GM18868 (cell line): ENCODE results near the gene TGM1.
"Not testable (repeated sequence)": the region's sequence is repeated elsewhere in the genome, so short reads cannot be mapped to it uniquely, and the experiment has no call there.

Source experiments
- ATAC-seq: cut with Tn5 transposase; IDR thresholded peaks from one replicate; pipeline ENCODE4 v1.9.1; 2021; ENCODE audit warnings: mild to moderate bottlenecking, moderate library complexity; ENCODE audit not compliant: unreplicated experiment

TGM1 gene

DNA sequence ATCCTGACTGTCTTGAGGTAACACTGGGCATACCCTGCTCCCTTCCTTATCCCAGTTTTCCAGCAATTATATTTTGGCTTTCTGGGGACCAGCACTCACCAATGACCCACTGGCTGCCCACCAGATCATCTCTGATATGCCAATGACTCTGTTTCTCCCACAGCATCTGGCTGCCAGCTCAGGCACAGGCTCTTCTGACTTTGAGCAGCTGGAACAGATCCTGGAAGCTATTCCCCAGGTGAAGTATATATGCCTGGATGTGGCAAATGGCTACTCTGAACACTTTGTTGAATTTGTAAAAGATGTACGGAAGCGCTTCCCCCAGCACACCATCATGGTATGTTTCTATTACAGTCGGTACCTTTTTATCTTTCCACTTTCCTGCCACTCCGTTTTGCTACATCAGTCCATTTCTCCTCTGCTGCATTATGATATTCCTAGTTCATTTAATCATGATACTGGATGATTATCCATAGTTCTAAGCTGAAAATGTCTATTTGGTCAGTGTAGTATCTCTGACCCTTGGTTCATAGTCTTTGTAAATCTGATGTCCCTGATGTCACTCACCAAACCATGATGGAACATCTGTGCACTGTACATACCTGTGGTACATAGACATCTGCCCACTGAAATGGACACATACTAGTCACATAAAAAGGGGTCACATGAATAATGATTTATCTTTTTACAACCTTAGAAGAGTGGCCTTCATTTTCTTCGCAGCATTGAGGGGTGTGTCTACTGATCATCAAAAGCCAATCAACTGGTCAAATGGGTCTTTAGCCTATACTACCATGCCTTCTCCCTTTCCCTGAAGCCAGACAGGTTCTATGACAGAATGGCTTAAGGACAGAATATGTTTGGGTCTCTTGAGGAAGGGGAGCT, 26.9 kb downstream of the TGM1 start:
- no peak for ATAC-seq

DNA sequence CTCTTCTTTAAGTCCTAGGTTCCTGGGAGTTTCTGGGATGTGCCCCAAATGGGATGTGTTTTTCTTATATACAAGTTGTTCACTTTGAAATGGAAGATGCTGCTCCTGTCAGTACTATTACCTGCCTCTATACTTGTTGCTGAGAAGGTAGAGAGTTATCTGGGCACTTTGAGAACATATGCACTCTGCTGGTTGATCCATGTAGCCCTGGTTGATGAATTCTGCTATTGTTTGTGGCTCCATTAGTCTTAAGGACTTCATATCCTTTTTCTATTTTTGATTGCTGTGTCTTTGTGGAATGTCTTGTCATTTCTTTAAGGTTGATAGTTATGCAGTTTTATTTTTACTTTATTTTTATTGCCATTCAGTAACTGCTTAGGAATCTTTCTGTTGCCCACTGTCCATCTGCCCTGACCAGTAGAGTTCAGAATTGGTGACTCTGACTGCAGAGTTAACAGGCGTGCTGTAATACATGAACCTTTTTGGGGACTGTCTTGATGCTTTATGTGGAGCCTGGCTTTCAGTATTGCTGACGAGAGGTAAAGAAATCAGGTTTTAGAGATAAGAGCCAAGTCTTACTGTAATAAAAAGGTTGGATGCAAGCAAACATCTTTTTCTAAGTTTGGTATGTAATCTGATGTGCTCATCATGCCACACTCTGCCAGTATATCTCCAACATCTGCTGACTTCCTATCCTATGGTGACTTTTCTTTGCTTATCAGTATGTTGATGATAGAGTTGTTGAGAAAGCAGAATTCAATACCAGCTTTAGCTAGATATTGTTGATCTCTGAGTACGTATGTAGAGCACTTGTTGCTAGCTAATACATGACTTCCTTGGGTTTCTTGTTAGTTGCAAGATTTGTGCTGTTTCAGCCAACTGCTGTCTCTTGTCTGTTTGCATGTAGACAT, 28.6 kb downstream of the TGM1 start:
- no peak for ATAC-seq

DNA sequence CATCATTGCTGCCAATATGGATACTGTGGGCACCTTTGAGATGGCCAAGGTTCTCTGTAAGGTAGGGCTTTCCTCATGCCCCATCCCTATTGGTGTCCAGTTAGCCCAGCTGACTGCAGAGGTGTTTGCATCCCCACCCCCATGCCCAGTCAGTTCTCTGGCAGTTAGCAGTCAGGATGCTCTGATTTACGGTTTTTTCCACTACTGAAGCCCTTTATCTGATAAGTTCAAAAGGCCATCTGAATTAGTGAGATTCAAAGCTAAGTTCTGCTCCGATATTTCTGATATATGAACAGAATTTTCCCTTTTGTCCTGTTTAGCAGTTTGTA, 29.5 kb downstream of the TGM1 start:
- ATAC-seq, result no peak

DNA sequence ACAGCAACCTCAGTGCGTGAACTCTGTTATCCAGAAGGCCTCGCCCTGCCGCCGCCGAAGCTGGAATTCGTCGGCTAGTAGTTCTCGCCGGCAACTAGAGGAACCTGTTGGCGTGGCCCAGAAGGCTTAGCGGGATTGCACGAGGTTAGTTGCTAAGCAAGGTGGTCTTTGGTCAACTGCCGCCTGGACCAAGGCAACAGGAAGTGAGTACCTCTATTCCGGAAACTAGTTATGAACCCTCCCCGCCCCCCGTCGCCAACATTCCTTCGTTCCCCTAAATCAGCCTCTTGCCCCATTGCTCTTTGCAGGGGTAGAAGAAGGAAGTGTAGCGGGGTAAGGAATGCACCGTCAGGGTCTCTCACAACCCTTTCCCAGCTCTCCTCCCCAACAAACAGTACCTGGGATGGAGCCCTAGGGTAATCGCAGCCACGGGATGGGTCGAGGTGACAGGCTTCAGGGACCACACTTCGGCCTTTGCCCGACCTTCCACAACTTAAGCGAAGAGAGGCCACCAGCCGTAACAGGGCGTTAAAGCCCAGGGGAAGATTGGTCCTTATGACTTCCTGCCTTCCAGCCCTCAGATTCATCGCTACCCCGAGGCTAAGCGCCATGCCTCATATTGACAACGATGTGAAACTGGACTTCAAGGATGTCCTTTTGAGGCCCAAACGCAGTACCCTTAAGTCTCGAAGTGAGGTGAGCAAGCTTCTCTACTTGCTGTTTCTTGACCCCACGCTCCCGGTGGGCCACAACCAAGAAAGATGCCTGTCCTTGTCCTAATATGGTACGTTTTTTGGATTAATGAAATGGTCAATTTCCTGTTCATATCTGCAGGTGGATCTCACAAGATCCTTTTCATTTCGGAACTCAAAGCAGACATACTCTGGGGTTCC, 30.1 kb downstream of the TGM1 start, which contains the start of gene GMPR2:
TSS of gene GMPR2 (plus strand) at position 285 of the 893 bp plus-strand sequence. CDS start at position 610, 325 bp downstream.
- peak; percentile 59 for ATAC-seq

DNA sequence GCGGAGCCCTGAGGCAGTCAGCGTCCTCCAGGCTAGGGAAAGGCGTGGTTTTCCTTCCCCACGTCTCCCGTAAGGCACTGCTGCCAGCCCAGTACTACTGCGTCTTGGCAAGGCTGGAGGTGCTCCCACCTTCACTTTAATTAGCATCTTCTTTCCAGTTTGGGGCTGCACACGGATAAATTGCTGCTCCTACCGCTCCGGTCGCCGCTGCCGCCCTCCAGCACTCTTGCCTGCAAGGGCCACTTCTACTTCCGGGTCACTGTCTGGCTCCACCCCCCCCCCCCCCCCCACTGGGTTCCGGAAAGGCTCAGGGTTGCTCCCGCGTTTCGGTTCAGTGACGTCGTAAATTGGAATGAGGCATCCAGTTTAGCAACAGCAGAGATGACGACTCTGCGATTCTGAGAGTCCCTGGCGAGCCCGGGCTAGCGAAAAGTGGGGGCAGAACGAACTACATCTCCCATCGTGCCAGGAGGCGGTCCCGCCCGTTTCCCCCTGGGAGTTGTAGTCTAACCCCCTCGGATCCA, 30.8 kb downstream of the TGM1 start, which contains the start of gene NEDD8:
TSS of gene NEDD8 (minus strand) at position 247 of the 524 bp plus-strand sequence. CDS start at position 147, 100 bp downstream.
- peak; percentile 77 for ATAC-seq

DNA sequence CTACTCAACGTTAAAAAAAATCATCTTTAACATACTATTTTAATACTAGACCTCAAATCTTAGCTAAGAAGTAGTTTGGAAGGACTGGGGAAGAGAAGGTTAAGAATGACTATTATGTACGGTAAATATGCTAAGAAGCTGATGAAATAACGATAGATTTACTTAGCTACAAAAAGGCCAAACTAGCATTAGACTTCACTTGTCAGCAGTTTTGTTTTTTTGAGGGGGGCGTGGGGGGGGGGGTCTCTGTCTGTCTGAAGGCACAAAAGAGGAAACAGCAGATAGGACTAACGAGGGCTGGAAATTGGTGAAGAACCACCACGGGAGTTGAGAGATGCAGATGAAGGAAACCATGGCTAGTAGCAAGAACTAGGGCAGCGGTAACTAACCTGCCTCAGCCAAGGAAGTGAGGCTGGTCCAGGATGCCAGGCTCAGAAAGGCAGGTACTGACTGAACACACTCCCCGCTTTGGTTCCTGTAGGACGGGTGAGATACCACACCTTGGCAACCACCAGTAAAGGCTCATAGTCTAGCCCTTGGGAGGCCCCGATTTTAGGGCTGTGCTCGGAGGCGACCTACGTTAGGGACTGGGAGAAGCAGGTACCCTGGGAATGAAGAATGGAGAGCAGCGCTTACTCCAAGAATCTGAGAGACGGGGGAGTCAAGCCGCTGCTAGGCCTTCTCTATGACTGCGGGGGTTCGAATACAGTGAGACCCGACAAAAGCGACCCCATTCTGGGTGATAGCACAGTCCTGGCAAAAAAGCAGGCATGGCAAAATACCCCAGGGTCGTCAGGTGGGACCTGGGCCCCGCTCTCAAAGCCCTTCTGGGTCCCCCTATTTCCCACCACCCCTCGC, 31.5 kb downstream of the TGM1 start:
- no peak for ATAC-seq

DNA sequence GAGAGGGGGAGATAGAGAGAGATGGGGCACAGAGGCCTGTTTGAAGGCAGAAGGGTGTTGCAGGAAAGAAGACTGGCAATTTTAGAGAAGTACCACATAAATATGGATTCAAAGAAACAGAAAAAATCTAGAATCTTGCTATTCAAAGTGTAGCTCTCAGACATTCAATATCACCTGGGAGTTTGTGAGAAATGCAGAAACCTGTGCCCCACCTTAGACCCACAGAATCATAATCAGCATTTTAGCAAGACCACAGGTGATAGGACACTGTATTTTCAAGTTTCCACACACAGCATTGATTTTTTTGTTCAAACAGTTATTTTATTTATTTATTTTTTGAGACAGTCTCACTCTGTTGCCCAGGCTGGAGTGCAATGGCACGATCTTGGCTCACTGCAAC, 34.1 kb downstream of the TGM1 start:
- no peak for ATAC-seq

DNA sequence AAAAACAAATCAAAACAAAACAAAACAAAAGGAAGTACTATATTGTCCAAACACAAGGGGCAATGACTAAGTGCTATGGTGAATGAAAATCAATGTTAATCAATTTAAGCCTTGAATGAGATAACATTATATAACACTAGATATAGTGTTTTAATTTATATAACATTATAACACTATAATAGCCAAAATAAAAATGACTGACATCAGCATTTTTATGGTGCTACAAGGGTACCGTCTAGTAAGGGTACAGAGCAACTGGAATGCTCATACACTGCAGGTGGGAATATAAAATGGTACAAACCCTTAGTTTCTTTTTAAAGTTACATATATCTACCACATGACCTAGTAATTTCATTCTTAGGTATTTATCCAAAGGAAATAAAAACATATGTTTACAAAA, 36.5 kb downstream of the TGM1 start:
- no peak for ATAC-seq

DNA sequence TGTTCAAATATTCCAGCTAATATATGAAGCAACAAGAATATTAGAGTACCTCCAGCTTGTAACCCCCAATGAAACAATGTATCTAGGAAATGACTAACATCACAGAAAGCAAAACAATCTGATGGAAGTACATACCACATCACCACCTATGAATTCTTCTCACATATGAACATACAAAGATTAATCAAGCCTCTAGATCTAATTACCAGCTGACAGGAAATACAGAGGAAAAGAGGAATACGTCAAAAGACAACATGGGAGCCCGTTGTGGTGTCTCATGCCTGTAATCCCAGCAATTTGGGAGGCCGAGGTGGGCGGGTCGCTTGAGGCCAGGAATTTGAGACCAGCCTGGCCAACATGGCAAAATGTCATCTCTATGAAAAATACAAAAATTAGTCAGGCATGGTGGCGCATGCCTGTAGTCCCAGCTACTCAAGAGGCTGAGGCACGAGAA, 38.3 kb downstream of the TGM1 start:
- no peak for ATAC-seq

DNA sequence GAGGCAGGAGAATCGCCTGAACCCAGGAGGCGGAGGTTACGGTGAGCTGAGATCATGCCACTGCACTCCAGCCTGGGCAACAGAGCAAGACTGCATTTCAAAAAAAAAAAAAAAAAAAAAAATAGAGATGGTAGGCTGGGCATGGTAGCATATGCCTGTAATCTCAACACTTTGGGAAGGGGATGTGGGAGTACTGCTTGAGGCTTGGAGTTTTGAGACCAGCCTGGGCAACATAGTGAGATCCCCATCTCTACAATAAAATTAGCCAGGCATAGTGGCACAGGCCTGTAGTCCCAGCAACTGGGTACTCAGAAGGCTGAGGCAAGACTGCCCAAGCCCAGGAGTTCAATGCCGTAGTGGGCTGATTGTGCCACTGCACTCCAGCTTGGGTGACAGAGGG, 40.0 kb downstream of the TGM1 start:
- ATAC-seq, result not testable (repeated sequence)

DNA sequence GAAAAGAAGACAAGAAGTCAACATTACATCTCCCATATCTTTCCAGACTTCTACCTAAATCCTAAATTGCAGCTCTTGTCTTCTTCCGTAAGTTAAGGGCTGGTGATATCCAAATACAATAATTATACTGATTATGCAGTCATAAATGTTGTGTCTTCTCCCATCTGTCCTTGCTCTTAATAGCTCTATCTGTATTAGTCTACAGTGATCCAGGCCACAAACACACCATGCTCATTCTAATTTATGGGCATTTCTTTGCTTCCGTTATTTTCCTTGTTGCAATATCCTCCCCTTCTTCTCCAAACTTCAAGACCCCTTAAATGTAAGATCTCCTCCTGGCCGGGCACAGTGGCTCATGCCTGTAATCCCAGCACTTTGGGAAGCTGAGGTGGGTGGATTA, 43.5 kb downstream of the TGM1 start:
- ATAC-seq, result no peak

DNA sequence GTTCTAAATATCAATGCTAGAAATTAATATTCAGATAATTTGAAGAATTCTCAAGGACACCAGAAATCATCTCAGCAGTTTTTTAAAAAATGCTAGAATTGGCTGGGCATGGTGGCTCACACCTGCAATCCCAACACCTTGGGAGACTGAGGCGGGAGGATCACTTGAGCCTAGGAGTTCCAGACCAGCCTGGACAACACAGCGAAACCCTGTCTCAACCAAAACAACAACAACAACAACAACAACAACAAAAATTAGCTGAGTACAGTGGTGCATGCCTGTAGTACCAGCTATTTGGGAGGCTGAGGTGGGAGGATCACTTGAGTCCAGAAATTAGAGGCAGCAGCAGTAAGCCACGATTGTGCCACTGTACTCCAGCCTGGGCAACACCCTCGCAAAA, 43.9 kb downstream of the TGM1 start:
- no peak for ATAC-seq

DNA sequence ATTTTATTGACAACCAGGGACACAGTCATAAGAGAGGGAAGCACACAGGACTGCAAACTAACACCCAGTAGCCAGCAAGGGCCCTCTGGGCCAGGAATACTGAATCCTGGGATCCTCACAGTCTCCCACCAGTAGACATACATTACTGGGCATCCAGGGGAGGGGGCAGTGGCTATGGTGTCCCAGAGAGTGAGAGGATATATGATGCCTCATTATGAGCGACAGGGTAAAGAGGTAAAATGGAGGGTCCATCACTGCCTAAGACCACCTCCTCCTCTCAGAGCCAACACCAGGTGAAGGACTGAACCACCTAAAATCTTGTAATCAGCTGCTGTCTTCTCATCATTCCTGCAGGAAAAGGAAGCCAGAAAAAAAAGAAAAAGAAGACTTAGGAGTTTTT, 46.1 kb downstream of the TGM1 start:
- not testable (repeated sequence) for ATAC-seq

DNA sequence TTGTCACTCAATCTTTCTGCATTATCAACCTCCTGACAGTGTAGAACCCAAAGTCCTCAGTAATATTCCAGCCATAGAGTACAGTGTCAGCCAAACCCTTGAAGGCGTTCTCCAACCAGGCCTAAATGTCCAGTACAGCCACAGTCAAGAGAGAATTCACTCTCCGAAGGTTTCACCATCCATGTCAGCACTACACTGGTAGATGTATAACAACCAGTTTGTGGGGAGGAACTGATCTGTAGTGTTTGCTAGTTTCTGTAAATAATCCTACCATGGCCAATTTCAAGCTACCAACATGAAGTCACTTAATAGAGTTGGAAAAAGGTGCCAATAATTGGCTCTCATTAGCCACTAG, 46.7 kb downstream of the TGM1 start:
- no peak for ATAC-seq

DNA sequence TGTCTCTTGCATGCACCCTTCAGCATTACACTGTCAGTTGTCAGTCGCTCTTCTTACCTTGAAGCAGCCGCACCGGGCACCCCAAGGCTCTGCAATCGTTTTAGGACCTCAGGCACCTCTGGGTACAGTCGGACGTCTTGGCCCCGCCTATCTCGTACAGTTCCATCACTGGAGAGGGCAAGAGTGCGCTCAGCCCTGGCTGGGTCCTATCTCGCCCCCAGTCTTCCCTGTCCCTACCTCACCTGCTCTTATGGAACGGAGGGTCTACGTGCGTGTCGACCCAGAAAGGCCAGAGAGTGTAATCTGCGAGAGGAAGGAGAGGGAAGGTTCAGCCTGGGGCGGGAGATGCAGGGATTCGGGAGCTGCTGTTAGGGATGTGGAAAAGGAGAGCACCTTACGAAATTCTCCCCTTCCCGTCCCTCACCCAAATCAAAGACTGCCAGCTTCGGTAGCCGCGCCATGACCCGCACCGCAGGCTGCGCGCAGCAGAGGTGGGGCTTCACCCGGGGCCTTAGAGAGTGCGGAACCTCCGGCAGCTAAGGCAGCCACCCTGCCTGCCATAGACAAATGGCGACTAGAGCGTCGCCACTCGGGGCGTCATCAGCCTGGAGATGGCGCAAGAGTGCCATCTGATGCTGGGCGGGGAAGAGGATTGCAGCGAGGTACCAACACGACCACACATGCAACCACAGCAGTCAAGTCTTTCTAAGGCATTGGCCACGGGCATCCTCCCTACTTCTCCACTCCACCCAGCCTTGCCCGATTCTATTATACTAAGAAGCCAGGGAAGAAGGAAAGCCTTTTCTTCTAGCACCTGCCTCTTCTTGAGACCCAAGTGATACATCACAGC, 47.3 kb downstream of the TGM1 start, which contains the start of gene MDP1:
TSS of gene MDP1 (minus strand) at position 572 of the 850 bp plus-strand sequence. CDS start at position 461, 111 bp downstream.
- ATAC-seq, result peak; percentile 68

DNA sequence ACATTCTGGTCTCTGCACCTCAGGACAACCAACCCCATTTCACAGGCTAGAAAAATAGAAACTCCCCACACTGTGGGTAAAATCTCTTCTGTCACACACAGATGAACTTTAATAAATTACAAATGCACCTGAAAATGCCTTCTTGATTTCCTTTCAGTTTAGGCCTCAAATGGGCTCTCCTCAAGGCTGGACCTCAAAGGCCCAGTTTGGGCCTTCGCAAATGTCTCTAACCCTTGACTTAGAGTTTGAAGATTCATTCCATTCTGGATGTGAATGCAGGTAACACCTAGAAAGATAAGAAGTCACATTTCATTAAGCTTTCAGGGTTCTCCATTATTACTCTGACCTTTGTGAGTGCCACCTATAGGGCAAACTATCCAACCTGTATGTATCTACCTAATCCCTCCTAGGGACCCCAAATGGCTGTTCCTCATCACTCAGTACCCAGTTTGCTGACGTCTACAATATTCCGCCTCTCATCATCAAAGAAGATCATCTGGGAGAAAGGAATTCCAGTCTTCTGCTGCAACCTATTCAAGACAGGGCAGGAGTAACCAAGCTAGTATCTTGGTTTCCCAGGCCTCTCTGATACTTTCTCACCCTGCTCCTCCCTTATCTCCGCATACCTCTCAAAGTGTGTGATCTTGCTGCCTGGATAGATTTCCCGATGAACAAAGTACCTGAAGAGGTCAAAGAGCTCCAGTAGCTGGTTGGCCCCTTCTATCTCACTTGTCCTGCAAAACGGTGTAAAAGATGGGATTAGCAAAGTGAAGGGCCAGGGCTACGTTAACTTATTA, 48.9 kb downstream of the TGM1 start:
- ATAC-seq, result no peak
